Measurements from ENCODE around the gene NABP2.
A peak's percentile ranks its signal among the peaks of the same experiment; 100 is the strongest.

NABP2 gene

GRCh38 chr12:56252649-56253048, 28.5 kb downstream of the NABP2 start:
- H2BK15ac ChIP-seq (replicated peaks; ENCODE audit: low read depth) = no peak overlapping the region
- no peak for DNase-seq
- no peak overlapping the region for H3K9ac ChIP-seq (ENCODE audit: low read length)
- H4K5ac ChIP-seq (ENCODE audit: low read length) = no peak overlapping the region
- no peak overlapping the region for H4K8ac ChIP-seq (ENCODE audit: low read depth, low read length)
- no peak overlapping the region for H3K23ac ChIP-seq (ENCODE audit: low read length)
- no peak overlapping the region for H2BK5ac ChIP-seq (ENCODE audit: low read length)
- H3K27ac ChIP-seq (ENCODE audit: low read depth, low read length) = no peak overlapping the region
- H3K4me2 ChIP-seq (ENCODE audit: low read length) = no peak overlapping the region
- H3K4ac ChIP-seq (ENCODE audit: low read depth, low read length) = no peak overlapping the region
- H3K4me3 ChIP-seq (ENCODE audit: low read length) = no peak overlapping the region
- no CpG with 5 or more reads among the region's 3 CpGs for WGBS (ENCODE audit: extremely low coverage, insufficient coverage, low lambda C conversion rate)
- no peak overlapping the region for H3K56ac ChIP-seq (ENCODE audit: low read length)
- H3K18ac ChIP-seq (ENCODE audit: low read length) = no peak overlapping the region
- H3K79me1 ChIP-seq (ENCODE audit: low read length) = peaks cover 13% of the 10 kb centered on the region
- H2AK5ac ChIP-seq (ENCODE audit: low read length) = no peak overlapping the region
- H3K27me3 ChIP-seq (ENCODE audit: insufficient read depth, low read length, poor library complexity) = no peaks in the 10 kb centered on the region
- H3K36me3 ChIP-seq (ENCODE audit: control insufficient read depth, insufficient read depth, low read length) = peaks cover 36% of the 10 kb centered on the region
- peaks cover 6% of the 10 kb centered on the region for H3K79me2 ChIP-seq (ENCODE audit: control insufficient read depth, insufficient read depth, low read length)
- no peak overlapping the region for H2BK120ac ChIP-seq (ENCODE audit: low read depth, low read length)
- H3K4me1 ChIP-seq (ENCODE audit: control insufficient read depth, low read depth, low read length) = peaks cover 8% of the 10 kb centered on the region

GRCh38 chr12:56253091-56253490, 28.9 kb downstream of the NABP2 start:
- Histone ChIP-seq H3K27me3 (ENCODE audit: insufficient read depth, low read length, poor library complexity) (no peaks in the 10 kb centered on the region), H3K27ac (ENCODE audit: low read depth, low read length) (no peak overlapping the region), H3K18ac (ENCODE audit: low read length) (no peak overlapping the region), H4K5ac (ENCODE audit: low read length) (no peak overlapping the region), H3K36me3 (ENCODE audit: control insufficient read depth, insufficient read depth, low read length) (peaks cover 36% of the 10 kb centered on the region), H3K9ac (ENCODE audit: low read length) (no peak overlapping the region), H3K23ac (ENCODE audit: low read length) (no peak overlapping the region), H3K79me2 (ENCODE audit: control insufficient read depth, insufficient read depth, low read length) (peaks cover 6% of the 10 kb centered on the region), H3K4me3 (ENCODE audit: low read length) (no peak overlapping the region), H3K56ac (ENCODE audit: low read length) (no peak overlapping the region), H2BK5ac (ENCODE audit: low read length) (no peak overlapping the region), H3K4me1 (ENCODE audit: control insufficient read depth, low read depth, low read length) (peaks cover 8% of the 10 kb centered on the region), H3K4ac (ENCODE audit: low read depth, low read length) (no peak overlapping the region), H4K8ac (ENCODE audit: low read depth, low read length) (no peak overlapping the region), H2BK15ac (replicated peaks; ENCODE audit: low read depth) (no peak overlapping the region), H2AK5ac (ENCODE audit: low read length) (no peak overlapping the region), H3K79me1 (ENCODE audit: low read length) (peaks cover 13% of the 10 kb centered on the region), H3K4me2 (ENCODE audit: low read length) (no peak overlapping the region), H2BK120ac (ENCODE audit: low read depth, low read length) (no peak overlapping the region)
- no CpG with 5 or more reads among the region's 11 CpGs for WGBS (ENCODE audit: extremely low coverage, insufficient coverage, low lambda C conversion rate)
- DNase-seq = no peak

GRCh38 chr12:56255671-56256070, 31.5 kb downstream of the NABP2 start:
- no peak for DNase-seq
- Histone ChIP-seq H3K4ac (ENCODE audit: low read depth, low read length) (no peak overlapping the region), H2BK15ac (replicated peaks; ENCODE audit: low read depth) (no peak overlapping the region), H2AK5ac (ENCODE audit: low read length) (no peak overlapping the region), H3K27ac (ENCODE audit: low read depth, low read length) (no peak overlapping the region), H3K4me3 (ENCODE audit: low read length) (no peak overlapping the region), H3K36me3 (ENCODE audit: control insufficient read depth, insufficient read depth, low read length) (peaks cover 24% of the 10 kb centered on the region), H2BK120ac (ENCODE audit: low read depth, low read length) (no peak overlapping the region), H3K56ac (ENCODE audit: low read length) (no peak overlapping the region), H3K23ac (ENCODE audit: low read length) (no peak overlapping the region), H3K18ac (ENCODE audit: low read length) (no peak overlapping the region), H3K9ac (ENCODE audit: low read length) (peak overlapping the region; percentile 2), H2BK5ac (ENCODE audit: low read length) (no peak overlapping the region), H3K4me1 (ENCODE audit: control insufficient read depth, low read depth, low read length) (peaks cover 8% of the 10 kb centered on the region), H4K8ac (ENCODE audit: low read depth, low read length) (no peak overlapping the region), H3K27me3 (ENCODE audit: insufficient read depth, low read length, poor library complexity) (no peaks in the 10 kb centered on the region), H4K5ac (ENCODE audit: low read length) (no peak overlapping the region), H3K4me2 (ENCODE audit: low read length) (no peak overlapping the region), H3K79me1 (ENCODE audit: low read length) (peaks cover 13% of the 10 kb centered on the region), H3K79me2 (ENCODE audit: control insufficient read depth, insufficient read depth, low read length) (peaks cover 6% of the 10 kb centered on the region)
- WGBS (ENCODE audit: extremely low coverage, insufficient coverage, low lambda C conversion rate) = no CpG with 5 or more reads among the region's 7 CpGs

GRCh38 chr12:56256326-56256960, 32.3 kb downstream of the NABP2 start:
- Histone ChIP-seq H3K4me1 (ENCODE audit: control insufficient read depth, low read depth, low read length) (peaks cover 8% of the 10 kb centered on the region), H3K9ac (ENCODE audit: low read length) (peak overlapping the region; percentile 97), H4K5ac (ENCODE audit: low read length) (no peak overlapping the region), H3K36me3 (ENCODE audit: control insufficient read depth, insufficient read depth, low read length) (peaks cover 24% of the 10 kb centered on the region), H3K79me2 (ENCODE audit: control insufficient read depth, insufficient read depth, low read length) (peaks cover 6% of the 10 kb centered on the region), H3K4me2 (ENCODE audit: low read length) (peak overlapping the region; percentile 56), H3K27ac (ENCODE audit: low read depth, low read length) (no peak overlapping the region), H4K8ac (ENCODE audit: low read depth, low read length) (no peak overlapping the region), H2AK5ac (ENCODE audit: low read length) (no peak overlapping the region), H2BK15ac (replicated peaks; ENCODE audit: low read depth) (no peak overlapping the region), H3K56ac (ENCODE audit: low read length) (peak overlapping the region; percentile 49), H3K23ac (ENCODE audit: low read length) (no peak overlapping the region), H2BK5ac (ENCODE audit: low read length) (no peak overlapping the region), H3K4me3 (ENCODE audit: low read length) (no peak overlapping the region), H3K18ac (ENCODE audit: low read length) (no peak overlapping the region), H3K27me3 (ENCODE audit: insufficient read depth, low read length, poor library complexity) (no peaks in the 10 kb centered on the region), H3K4ac (ENCODE audit: low read depth, low read length) (no peak overlapping the region), H3K79me1 (ENCODE audit: low read length) (peaks cover 13% of the 10 kb centered on the region), H2BK120ac (ENCODE audit: low read depth, low read length) (no peak overlapping the region)
- no CpG with 5 or more reads among the region's 4 CpGs for WGBS (ENCODE audit: extremely low coverage, insufficient coverage, low lambda C conversion rate)
- peak; percentile 55 for DNase-seq

GRCh38 chr12:56257071-56257470, 32.9 kb downstream of the NABP2 start:
- Histone ChIP-seq H3K27me3 (ENCODE audit: insufficient read depth, low read length, poor library complexity) (no peaks in the 10 kb centered on the region), H3K23ac (ENCODE audit: low read length) (no peak overlapping the region), H3K4me3 (ENCODE audit: low read length) (peak overlapping the region; percentile 47), H4K5ac (ENCODE audit: low read length) (no peak overlapping the region), H3K9ac (ENCODE audit: low read length) (peak overlapping the region; percentile 97), H3K18ac (ENCODE audit: low read length) (no peak overlapping the region), H2BK120ac (ENCODE audit: low read depth, low read length) (no peak overlapping the region), H3K79me1 (ENCODE audit: low read length) (peaks cover 13% of the 10 kb centered on the region), H3K79me2 (ENCODE audit: control insufficient read depth, insufficient read depth, low read length) (peaks cover 6% of the 10 kb centered on the region), H3K27ac (ENCODE audit: low read depth, low read length) (peak overlapping the region; percentile 32), H4K8ac (ENCODE audit: low read depth, low read length) (no peak overlapping the region), H2BK5ac (ENCODE audit: low read length) (no peak overlapping the region), H3K4ac (ENCODE audit: low read depth, low read length) (no peak overlapping the region), H2AK5ac (ENCODE audit: low read length) (no peak overlapping the region), H3K4me1 (ENCODE audit: control insufficient read depth, low read depth, low read length) (peaks cover 8% of the 10 kb centered on the region), H3K36me3 (ENCODE audit: control insufficient read depth, insufficient read depth, low read length) (peaks cover 20% of the 10 kb centered on the region), H2BK15ac (replicated peaks; ENCODE audit: low read depth) (no peak overlapping the region), H3K56ac (ENCODE audit: low read length) (peak overlapping the region; percentile 75), H3K4me2 (ENCODE audit: low read length) (peak overlapping the region; percentile 56)
- WGBS (ENCODE audit: extremely low coverage, insufficient coverage, low lambda C conversion rate) = no CpG with 5 or more reads among the region's 8 CpGs
- no peak for DNase-seq

Measured in mesendoderm (in vitro differentiated cells).